ENCODE data around the gene CDH10. TPM values are rescaled to one million over a fixed set of nuclear protein-coding genes. Genes with fewer than 3 reads are reported as not detected.

CDH10 gene
- total and polyA plus RNA-seq, 5 donors from 2014 or later: not detected

GRCh38 chr5:24510523-24510988 lies 134.2 kb downstream of the CDH10 start:
- Mint-ChIP-seq H3K27ac (no peak overlapping the region), H3K36me3 (no peaks in the 10 kb centered on the region), H3K27me3 (no peaks in the 10 kb centered on the region), H3K4me3 (no peak overlapping the region), H3K9me3 (peaks cover 5 to 24% (median 7%) of the 10 kb centered on the region in 7 donors), H3K4me1 (peaks cover 0 to 4% (median 0%) of the 10 kb centered on the region in 4 donors)
- DNase-seq: no peak
- ATAC-seq (ENCODE audit: low read depth in 2 of 2): no peak
- H3K27ac ChIP-seq (ENCODE audit: insufficient read depth, low read length, poor library complexity, severe bottlenecking): no peak overlapping the region
- no peaks in the 10 kb centered on the region for H3K27me3 ChIP-seq (ENCODE audit: control insufficient read depth, insufficient read depth, low read length)
- no peaks in the 10 kb centered on the region for H3K36me3 ChIP-seq (ENCODE audit: control insufficient read depth, insufficient read depth, low read length)
- H3K9me3 ChIP-seq (ENCODE audit: control insufficient read depth in 2 of 2, low read length in 2 of 2): peaks cover 0 to 5% of the 10 kb centered on the region in 2 experiments
- H3K4me1 ChIP-seq (ENCODE audit: control insufficient read depth, insufficient read depth, low read length, poor library complexity, severe bottlenecking): no peaks in the 10 kb centered on the region
- no peak overlapping the region for H3K4me3 ChIP-seq (ENCODE audit: low read depth, low read length)

- Mint-ChIP-seq H3K4me1 (peaks cover 0 to 4% (median 0%) of the 10 kb centered on the region in 4 donors), H3K27ac (no peak overlapping the region), H3K36me3 (no peaks in the 10 kb centered on the region), H3K27me3 (no peaks in the 10 kb centered on the region), H3K9me3 (peaks cover 5 to 24% (median 7%) of the 10 kb centered on the region in 7 donors), H3K4me3 (no peak overlapping the region)
- no peak overlapping the region for H3K27ac ChIP-seq (ENCODE audit: insufficient read depth, low read length, poor library complexity, severe bottlenecking)
- H3K27me3 ChIP-seq (ENCODE audit: control insufficient read depth, insufficient read depth, low read length): no peaks in the 10 kb centered on the region
- H3K36me3 ChIP-seq (ENCODE audit: control insufficient read depth, insufficient read depth, low read length): no peaks in the 10 kb centered on the region
- no peaks in the 10 kb centered on the region for H3K4me1 ChIP-seq (ENCODE audit: control insufficient read depth, insufficient read depth, low read length, poor library complexity, severe bottlenecking)
- peaks cover 5 to 6% of the 10 kb centered on the region in 2 experiments for H3K9me3 ChIP-seq (ENCODE audit: control insufficient read depth in 2 of 2, low read length in 2 of 2)
- DNase-seq (no peak), ATAC-seq (ENCODE audit: low read depth in 2 of 2) (no peak)
- H3K4me3 ChIP-seq (ENCODE audit: low read depth, low read length): no peak overlapping the region
Measured at GRCh38 chr5:24509943-24510342, 134.8 kb downstream of the CDH10 start.

- peaks cover 2 to 6% of the 10 kb centered on the region in 2 experiments for H3K9me3 ChIP-seq (ENCODE audit: control insufficient read depth in 2 of 2, low read length in 2 of 2)
- H3K36me3 ChIP-seq (ENCODE audit: control insufficient read depth, insufficient read depth, low read length): no peaks in the 10 kb centered on the region
- peaks cover 2 to 21% (median 8%) of the 10 kb centered on the region in 7 donors for H3K9me3 Mint-ChIP-seq
- H3K4me3 ChIP-seq (ENCODE audit: low read depth, low read length): no peak overlapping the region
- no peaks in the 10 kb centered on the region for H3K4me1 ChIP-seq (ENCODE audit: control insufficient read depth, insufficient read depth, low read length, poor library complexity, severe bottlenecking)
- DNase-seq (no peak), ATAC-seq (ENCODE audit: low read depth in 2 of 2) (no peak)
- no peaks in the 10 kb centered on the region for H3K36me3 Mint-ChIP-seq
- no peaks in the 10 kb centered on the region for H3K4me1 Mint-ChIP-seq
- H3K27me3 ChIP-seq (ENCODE audit: control insufficient read depth, insufficient read depth, low read length): no peaks in the 10 kb centered on the region
- no peak overlapping the region for H3K4me3 Mint-ChIP-seq
- no peaks in the 10 kb centered on the region for H3K27me3 Mint-ChIP-seq
- no peak overlapping the region for H3K27ac ChIP-seq (ENCODE audit: insufficient read depth, low read length, poor library complexity, severe bottlenecking)
- no peak overlapping the region for H3K27ac Mint-ChIP-seq
Measured at GRCh38 chr5:24505258-24505657, 139.5 kb downstream of the CDH10 start.

- DNase-seq (no peak), ATAC-seq (ENCODE audit: low read depth in 2 of 2) (no peak)
- Mint-ChIP-seq H3K4me1 (no peaks in the 10 kb centered on the region), H3K36me3 (no peaks in the 10 kb centered on the region), H3K27me3 (no peaks in the 10 kb centered on the region), H3K27ac (no peak overlapping the region), H3K9me3 (peaks cover 3 to 19% (median 8%) of the 10 kb centered on the region in 7 donors), H3K4me3 (no peak overlapping the region)
- H3K9me3 ChIP-seq (ENCODE audit: control insufficient read depth in 2 of 2, low read length in 2 of 2): peaks cover 0 to 3% of the 10 kb centered on the region in 2 experiments
- no peaks in the 10 kb centered on the region for H3K4me1 ChIP-seq (ENCODE audit: control insufficient read depth, insufficient read depth, low read length, poor library complexity, severe bottlenecking)
- H3K27me3 ChIP-seq (ENCODE audit: control insufficient read depth, insufficient read depth, low read length): no peaks in the 10 kb centered on the region
- no peak overlapping the region for H3K27ac ChIP-seq (ENCODE audit: insufficient read depth, low read length, poor library complexity, severe bottlenecking)
- no peaks in the 10 kb centered on the region for H3K36me3 ChIP-seq (ENCODE audit: control insufficient read depth, insufficient read depth, low read length)
- no peak overlapping the region for H3K4me3 ChIP-seq (ENCODE audit: low read depth, low read length)
Measured at GRCh38 chr5:24497591-24498157, 147.1 kb downstream of the CDH10 start.

GRCh38 chr5:24497145-24497544 lies 147.6 kb downstream of the CDH10 start:
- Histone ChIP-seq H3K4me3 (ENCODE audit: low read depth, low read length) (no peak overlapping the region), H3K27me3 (ENCODE audit: control insufficient read depth, insufficient read depth, low read length) (no peaks in the 10 kb centered on the region), H3K9me3 (ENCODE audit: control insufficient read depth in 2 of 2, low read length in 2 of 2) (peaks cover 2 to 3% of the 10 kb centered on the region in 2 experiments), H3K36me3 (ENCODE audit: control insufficient read depth, insufficient read depth, low read length) (no peaks in the 10 kb centered on the region), H3K4me1 (ENCODE audit: control insufficient read depth, insufficient read depth, low read length, poor library complexity, severe bottlenecking) (no peaks in the 10 kb centered on the region), H3K27ac (ENCODE audit: insufficient read depth, low read length, poor library complexity, severe bottlenecking) (no peak overlapping the region)
- Mint-ChIP-seq H3K27ac (no peak overlapping the region), H3K27me3 (no peaks in the 10 kb centered on the region), H3K36me3 (no peaks in the 10 kb centered on the region), H3K9me3 (peaks cover 3 to 14% (median 8%) of the 10 kb centered on the region in 7 donors), H3K4me1 (no peaks in the 10 kb centered on the region), H3K4me3 (no peak overlapping the region)
- no peak for ATAC-seq (ENCODE audit: low read depth in 2 of 2)
- no peak for DNase-seq

GRCh38 chr5:24496268-24496667 lies 148.5 kb downstream of the CDH10 start:
- no peaks in the 10 kb centered on the region for H3K4me1 ChIP-seq (ENCODE audit: control insufficient read depth, insufficient read depth, low read length, poor library complexity, severe bottlenecking)
- Mint-ChIP-seq H3K27me3 (no peaks in the 10 kb centered on the region), H3K4me3 (no peak overlapping the region), H3K27ac (no peak overlapping the region), H3K9me3 (peaks cover 1 to 11% (median 6%) of the 10 kb centered on the region in 7 donors), H3K4me1 (no peaks in the 10 kb centered on the region), H3K36me3 (no peaks in the 10 kb centered on the region)
- no peaks in the 10 kb centered on the region for H3K36me3 ChIP-seq (ENCODE audit: control insufficient read depth, insufficient read depth, low read length)
- H3K27ac ChIP-seq (ENCODE audit: insufficient read depth, low read length, poor library complexity, severe bottlenecking): no peak overlapping the region
- no peaks in the 10 kb centered on the region for H3K27me3 ChIP-seq (ENCODE audit: control insufficient read depth, insufficient read depth, low read length)
- ATAC-seq (ENCODE audit: low read depth in 2 of 2) (no peak), DNase-seq (no peak)
- no peak overlapping the region for H3K4me3 ChIP-seq (ENCODE audit: low read depth, low read length)
- H3K9me3 ChIP-seq (ENCODE audit: control insufficient read depth in 2 of 2, low read length in 2 of 2): peaks cover 2 to 3% of the 10 kb centered on the region in 2 experiments

- no peak for ATAC-seq (ENCODE audit: low read depth in 2 of 2)
- H3K36me3 ChIP-seq (ENCODE audit: control insufficient read depth, insufficient read depth, low read length): no peaks in the 10 kb centered on the region
- Mint-ChIP-seq H3K4me1 (no peaks in the 10 kb centered on the region), H3K4me3 (no peak overlapping the region), H3K27ac (no peak overlapping the region), H3K9me3 (peaks cover 0 to 11% (median 4%) of the 10 kb centered on the region in 7 donors), H3K36me3 (no peaks in the 10 kb centered on the region), H3K27me3 (no peaks in the 10 kb centered on the region)
- H3K9me3 ChIP-seq (ENCODE audit: control insufficient read depth in 2 of 2, low read length in 2 of 2): peaks cover 0 to 3% of the 10 kb centered on the region in 2 experiments
- no peaks in the 10 kb centered on the region for H3K4me1 ChIP-seq (ENCODE audit: control insufficient read depth, insufficient read depth, low read length, poor library complexity, severe bottlenecking)
- H3K27ac ChIP-seq (ENCODE audit: insufficient read depth, low read length, poor library complexity, severe bottlenecking): no peak overlapping the region
- DNase-seq: no peak
- no peaks in the 10 kb centered on the region for H3K27me3 ChIP-seq (ENCODE audit: control insufficient read depth, insufficient read depth, low read length)
- H3K4me3 ChIP-seq (ENCODE audit: low read depth, low read length): no peak overlapping the region
Measured at GRCh38 chr5:24492229-24492628, 152.5 kb downstream of the CDH10 start.

- Mint-ChIP-seq H3K27ac (no peak overlapping the region), H3K9me3 (peaks cover 0 to 11% (median 4%) of the 10 kb centered on the region in 7 donors), H3K4me3 (no peak overlapping the region), H3K36me3 (no peaks in the 10 kb centered on the region), H3K4me1 (no peaks in the 10 kb centered on the region), H3K27me3 (no peaks in the 10 kb centered on the region)
- H3K36me3 ChIP-seq (ENCODE audit: control insufficient read depth, insufficient read depth, low read length): no peaks in the 10 kb centered on the region
- no peak overlapping the region for H3K4me3 ChIP-seq (ENCODE audit: low read depth, low read length)
- ATAC-seq (ENCODE audit: low read depth in 2 of 2): no peak
- H3K4me1 ChIP-seq (ENCODE audit: control insufficient read depth, insufficient read depth, low read length, poor library complexity, severe bottlenecking): no peaks in the 10 kb centered on the region
- H3K27me3 ChIP-seq (ENCODE audit: control insufficient read depth, insufficient read depth, low read length): no peaks in the 10 kb centered on the region
- H3K27ac ChIP-seq (ENCODE audit: insufficient read depth, low read length, poor library complexity, severe bottlenecking): no peak overlapping the region
- H3K9me3 ChIP-seq (ENCODE audit: control insufficient read depth in 2 of 2, low read length in 2 of 2): peaks cover 0 to 3% of the 10 kb centered on the region in 2 experiments
- DNase-seq: no peak
Measured at GRCh38 chr5:24491490-24491889, 153.3 kb downstream of the CDH10 start.
